ENCODE results near the gene NSL1. TPM values are rescaled to one million over a fixed set of nuclear protein-coding genes. Genes with fewer than 3 reads are reported as not detected.

The NSL1 gene
- total RNA-seq, 1 experiment from 2014 or later, result 45.6 TPM

GRCh38 chr1:212762839-212763238, 28.7 kb downstream of the NSL1 start:
- no peaks in the 10 kb centered on the region for H3K27me3 Mint-ChIP-seq (ENCODE audit: insufficient read depth, unreplicated experiment)
- Histone ChIP-seq H3K4me3 (ENCODE audit: low read depth, low read length) (no peak overlapping the region), H3K9me3 (peaks cover 10% of the 10 kb centered on the region), H3K36me3 (ENCODE audit: control insufficient read depth, insufficient read depth, low read length) (no peaks in the 10 kb centered on the region; the same call in 1 of the 2 replicates), H3K4me1 (no peaks in the 10 kb centered on the region), H3K27me3 (replicated peaks; ENCODE audit: control insufficient read depth, insufficient read depth, low read length) (no peaks in the 10 kb centered on the region)
- ChIA-PET POLR2A (no interaction called here), CTCF (interaction anchor here (0.6 kb wide), 1 partner anchor 286 kb away, joined by 4 read pairs; no protein-coding TSS in a partner anchor)
- BruUV-seq (replicated peaks), result no TSS peak
- H3K4me1 Mint-ChIP-seq (ENCODE audit: low read depth, unreplicated experiment), result no peaks in the 10 kb centered on the region
- no peak for TF ChIP-seq CTCF (IDR thresholded peaks at IDR 0.05; ENCODE audit: insufficient read depth in 1 of 2, low read depth in 1 of 2, low read length in 1 of 2, severe bottlenecking in 1 of 2, unreplicated experiment in 1 of 2)
- no peak for DNase-seq
- H3K27ac Mint-ChIP-seq (ENCODE audit: unreplicated experiment), result no peak overlapping the region
- no peak overlapping the region for H3K4me3 Mint-ChIP-seq (ENCODE audit: unreplicated experiment)
- H3K9me3 Mint-ChIP-seq (ENCODE audit: unreplicated experiment), result peaks cover 21% of the 10 kb centered on the region
- peaks cover 20% of the 10 kb centered on the region for H3K36me3 Mint-ChIP-seq (ENCODE audit: insufficient read depth, unreplicated experiment)
- intact Hi-C loops (cut with micrococcal nuclease; ENCODE audit: unreplicated experiment), result no loop called here

GRCh38 chr1:212762234-212762633, 29.3 kb downstream of the NSL1 start:
- Mint-ChIP-seq H3K36me3 (ENCODE audit: insufficient read depth, unreplicated experiment) (peaks cover 20% of the 10 kb centered on the region), H3K4me3 (ENCODE audit: unreplicated experiment) (no peak overlapping the region), H3K4me1 (ENCODE audit: low read depth, unreplicated experiment) (no peaks in the 10 kb centered on the region), H3K27ac (ENCODE audit: unreplicated experiment) (no peak overlapping the region), H3K9me3 (ENCODE audit: unreplicated experiment) (peaks cover 16% of the 10 kb centered on the region), H3K27me3 (ENCODE audit: insufficient read depth, unreplicated experiment) (no peaks in the 10 kb centered on the region)
- ChIA-PET POLR2A (interaction anchor here (0.6 kb wide), 1 partner anchor 162 kb away, joined by 4 read pairs; no protein-coding TSS in a partner anchor), CTCF (interaction anchor here (0.8 to 1.0 kb wide), 2 partner anchors 63 to 727 kb away, joined by 3 read pairs; partner anchors contain the start of genes BATF3, DTL and INTS7)
- H3K27me3 ChIP-seq (replicated peaks; ENCODE audit: control insufficient read depth, insufficient read depth, low read length), result no peaks in the 10 kb centered on the region
- no peak overlapping the region for H3K4me3 ChIP-seq (ENCODE audit: low read depth, low read length)
- H3K4me1 ChIP-seq, result no peaks in the 10 kb centered on the region
- no TSS peak for BruUV-seq (replicated peaks)
- no peak for TF ChIP-seq CTCF (IDR thresholded peaks at IDR 0.05; ENCODE audit: insufficient read depth in 1 of 2, low read depth in 1 of 2, low read length in 1 of 2, severe bottlenecking in 1 of 2, unreplicated experiment in 1 of 2)
- no peak for DNase-seq
- no peaks in the 10 kb centered on the region; the same call in 1 of the 2 replicates for H3K36me3 ChIP-seq (ENCODE audit: control insufficient read depth, insufficient read depth, low read length)
- H3K9me3 ChIP-seq, result peaks cover 6% of the 10 kb centered on the region
- intact Hi-C loops (cut with micrococcal nuclease; ENCODE audit: unreplicated experiment), result no loop called here

GRCh38 chr1:212760126-212760823, 31.3 kb downstream of the NSL1 start:
- DNase-seq, result peak; percentile 23 to 40
- BruUV-seq (replicated peaks), result no TSS peak
- no peak overlapping the region for H3K4me3 ChIP-seq (ENCODE audit: low read depth, low read length)
- CTCF ChIA-PET, result interaction anchor here (0.8 kb wide), 1 partner anchor 11 kb away, joined by 3 read pairs; no protein-coding TSS in a partner anchor
- POLR2A ChIA-PET, result no interaction called here
- no peaks in the 10 kb centered on the region for H3K9me3 ChIP-seq
- H3K4me1 ChIP-seq, result no peaks in the 10 kb centered on the region
- no peaks in the 10 kb centered on the region for H3K9me3 Mint-ChIP-seq (ENCODE audit: unreplicated experiment)
- no peak overlapping the region for H3K27ac Mint-ChIP-seq (ENCODE audit: unreplicated experiment)
- intact Hi-C loops (cut with micrococcal nuclease; ENCODE audit: unreplicated experiment), result no loop called here
- H3K27me3 Mint-ChIP-seq (ENCODE audit: insufficient read depth, unreplicated experiment), result no peaks in the 10 kb centered on the region
- H3K36me3 ChIP-seq (ENCODE audit: control insufficient read depth, insufficient read depth, low read length), result no peaks in the 10 kb centered on the region; the same call in 1 of the 2 replicates
- peaks cover 6% of the 10 kb centered on the region for H3K36me3 Mint-ChIP-seq (ENCODE audit: insufficient read depth, unreplicated experiment)
- TF ChIP-seq CTCF (IDR thresholded peaks at IDR 0.05; ENCODE audit: insufficient read depth in 1 of 2, low read depth in 1 of 2, low read length in 1 of 2, severe bottlenecking in 1 of 2, unreplicated experiment in 1 of 2), result peak; percentile 40 to 45
- no peaks in the 10 kb centered on the region for H3K4me1 Mint-ChIP-seq (ENCODE audit: low read depth, unreplicated experiment)
- H3K4me3 Mint-ChIP-seq (ENCODE audit: unreplicated experiment), result no peak overlapping the region
- no peaks in the 10 kb centered on the region for H3K27me3 ChIP-seq (replicated peaks; ENCODE audit: control insufficient read depth, insufficient read depth, low read length)
